ENCODE data around the gene EXOC6.
"Not testable (repeated sequence)": the region's sequence is repeated elsewhere in the genome, so short reads cannot be mapped to it uniquely, and the experiment has no call there.

The EXOC6 gene

DNA sequence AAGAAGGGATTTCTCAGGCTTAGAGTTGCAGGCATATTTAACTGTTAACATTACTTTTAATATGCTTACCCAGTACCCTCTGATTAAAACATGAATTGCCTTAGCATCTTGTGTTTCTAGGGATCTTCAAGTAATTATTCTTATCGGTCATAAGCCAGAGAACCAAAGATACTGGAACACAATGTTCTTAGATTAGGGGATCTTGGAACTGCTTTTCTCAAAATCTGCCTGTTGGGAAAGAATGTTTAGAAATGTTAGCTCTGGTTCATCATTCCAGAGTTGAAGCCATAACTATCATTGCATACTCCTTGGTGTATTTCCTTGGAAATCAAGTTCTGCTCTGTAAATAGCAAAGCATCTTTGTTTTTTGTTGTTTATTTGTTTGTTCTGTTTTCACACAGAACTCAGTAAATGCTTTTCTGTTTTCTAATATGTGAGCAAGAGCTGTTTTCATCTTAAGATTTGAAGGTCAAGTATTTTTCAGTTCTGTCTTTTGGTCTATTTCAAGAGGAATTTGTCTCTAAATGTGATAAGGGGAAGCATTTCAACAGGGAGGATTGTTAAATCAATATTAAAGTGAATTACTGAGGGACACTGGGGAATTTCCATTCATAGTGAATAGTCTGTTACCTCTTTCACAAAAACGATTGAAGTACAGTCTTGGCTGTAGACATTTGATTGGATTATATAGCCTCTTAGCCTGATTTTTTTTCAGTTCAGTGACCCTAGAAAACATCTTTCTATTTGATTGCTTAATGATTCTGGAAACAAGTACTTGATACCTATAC lies 109.1 kb downstream of the EXOC6 start:
- no peak for DNase-seq

DNA sequence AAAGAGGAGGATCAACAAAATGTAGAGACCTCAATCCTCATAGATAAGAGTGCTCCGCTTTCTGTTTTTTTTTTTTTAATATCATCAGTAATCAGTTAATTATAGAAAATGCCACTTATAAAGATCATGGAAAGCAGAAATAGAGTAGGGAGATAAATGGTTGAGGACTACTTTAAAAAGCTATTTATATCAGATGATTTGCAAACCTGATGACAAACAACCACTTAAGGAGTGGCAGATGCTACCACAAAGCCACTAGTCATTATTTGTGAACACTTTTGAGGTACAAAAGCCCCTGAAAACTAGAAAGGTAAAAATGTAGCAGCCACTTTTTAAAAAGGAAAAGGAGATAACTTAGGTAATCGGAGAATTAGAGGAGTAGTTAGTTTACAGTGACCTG lies 113.3 kb downstream of the EXOC6 start:
- no peak for DNase-seq

DNA sequence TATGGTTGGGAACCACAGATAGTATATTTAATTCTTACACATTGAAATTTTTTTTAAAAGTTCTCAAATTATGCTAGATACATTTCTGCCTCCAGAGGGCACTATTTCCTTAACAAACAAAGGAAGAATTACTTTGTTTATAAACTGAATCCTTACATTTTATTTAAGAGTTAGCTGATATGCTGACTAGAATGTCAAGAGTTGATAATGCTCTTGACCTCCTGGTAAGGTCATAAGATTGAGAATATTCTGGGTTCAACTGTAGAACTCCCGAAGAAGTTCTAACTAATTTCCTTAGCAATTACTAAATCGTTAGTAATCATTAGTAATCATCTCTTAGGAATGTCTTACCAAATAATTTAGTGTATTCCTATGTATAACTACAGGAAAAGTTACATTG lies 117.0 kb downstream of the EXOC6 start:
- peak; percentile 0 for DNase-seq

DNA sequence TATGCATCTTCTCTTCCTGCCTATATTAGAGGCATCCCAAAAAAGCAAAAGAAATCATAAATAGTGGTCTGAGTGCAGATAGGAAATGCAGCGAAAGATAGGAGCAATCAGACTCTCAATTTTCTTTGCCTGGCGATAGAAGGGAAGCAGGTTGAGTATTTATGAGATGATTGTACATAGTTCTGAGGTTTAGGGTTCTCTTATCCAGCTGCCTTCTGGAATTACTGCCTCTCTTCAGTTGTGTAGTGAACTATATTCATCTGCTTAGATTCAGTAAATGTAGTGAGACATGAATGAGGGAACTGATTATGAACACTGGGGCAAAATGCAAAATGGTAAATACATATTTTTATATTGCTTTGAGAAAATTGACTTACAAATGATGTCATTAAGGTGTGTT lies 119.3 kb downstream of the EXOC6 start:
- DNase-seq: no peak

DNA sequence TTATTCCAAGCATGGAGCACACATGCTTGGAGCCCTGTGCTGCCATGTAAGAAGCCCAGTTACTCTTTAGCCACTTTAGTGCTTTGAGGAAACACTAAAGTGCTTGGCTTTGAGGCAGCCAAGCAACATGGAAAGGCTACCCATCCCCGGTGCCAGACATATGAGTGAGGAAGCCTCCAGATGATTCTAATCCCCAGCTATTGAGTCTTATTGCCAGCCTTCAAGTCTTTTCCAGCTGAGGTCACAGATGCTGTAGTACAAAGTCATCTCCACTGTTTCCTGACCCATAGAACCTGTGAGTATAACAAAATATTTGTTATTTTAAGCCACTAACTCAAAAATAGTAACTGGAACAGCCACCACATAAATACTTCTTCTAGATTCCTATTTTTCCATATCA lies 120.8 kb downstream of the EXOC6 start:
- no peak for DNase-seq

DNA sequence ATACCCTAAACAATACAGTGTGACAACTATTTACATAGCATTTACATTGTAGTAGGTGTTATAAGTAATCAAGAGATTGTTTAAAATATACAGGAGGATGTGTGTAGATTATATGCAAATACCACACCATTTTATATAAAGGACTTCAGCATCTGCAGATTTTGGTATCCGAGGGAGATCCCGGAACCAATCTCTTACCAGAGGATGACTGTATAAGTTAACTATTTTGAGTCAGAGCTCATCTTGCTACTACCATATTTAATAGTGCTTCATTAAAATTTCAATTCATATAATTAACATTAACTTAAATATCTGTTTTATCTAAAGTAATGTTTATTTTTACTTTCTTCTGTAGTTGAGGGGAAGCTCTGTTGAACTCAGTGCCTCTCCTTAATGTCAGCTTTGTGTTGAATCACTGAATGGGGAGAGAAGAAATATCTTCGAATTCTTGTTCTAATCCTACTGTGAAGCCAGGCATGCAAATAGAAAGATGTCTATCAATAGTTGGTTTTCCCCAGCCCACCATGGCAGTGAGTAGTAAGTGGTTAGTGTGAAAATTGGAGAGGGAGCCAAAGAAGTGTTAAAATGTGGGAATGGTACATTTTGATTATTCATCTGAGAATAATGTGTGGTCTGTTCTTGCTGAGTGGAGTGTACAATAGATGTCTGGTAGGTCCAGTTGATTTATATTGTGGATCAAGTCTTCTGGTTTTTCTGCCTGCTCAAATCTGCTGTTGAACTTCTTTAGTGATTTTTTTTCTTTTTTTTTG lies 122.2 kb downstream of the EXOC6 start:
- DNase-seq: no peak

DNA sequence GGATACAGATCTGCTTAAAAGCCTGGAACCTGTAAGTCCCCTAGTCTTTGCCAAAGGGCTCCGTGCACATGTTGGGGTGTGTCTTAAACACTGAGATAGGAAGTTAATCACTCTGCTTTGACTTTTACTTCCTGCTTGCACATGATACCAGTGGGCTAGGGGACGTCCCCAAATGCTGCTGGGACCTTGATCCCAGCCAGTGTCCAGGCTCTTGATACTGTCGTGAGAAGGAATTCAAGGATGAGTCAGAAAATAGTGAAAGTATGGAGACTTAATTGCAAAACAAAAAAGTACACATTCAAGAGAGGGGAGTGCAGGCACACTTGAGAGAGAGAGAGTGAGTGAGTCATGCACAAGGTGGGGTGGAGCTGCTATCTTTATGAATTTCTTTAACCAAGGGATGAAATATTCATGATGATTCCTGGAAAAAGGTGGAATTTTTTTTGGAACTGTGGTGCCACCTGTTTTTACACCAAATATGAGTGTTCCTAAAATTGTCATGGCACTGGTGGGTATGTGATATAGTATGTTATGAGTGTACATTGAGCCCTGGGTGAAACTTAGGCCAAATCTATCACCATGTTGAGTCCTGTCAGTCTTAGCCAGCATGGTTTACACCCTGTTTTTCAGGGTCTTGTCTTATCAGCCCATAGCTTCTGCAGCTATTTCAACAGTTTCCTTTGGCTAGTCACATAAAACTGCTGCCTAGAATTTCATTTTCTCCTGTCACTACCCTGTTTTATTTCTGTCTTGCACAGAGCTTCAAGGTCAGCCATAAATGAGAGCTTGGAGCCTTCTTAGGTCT lies 123.9 kb downstream of the EXOC6 start:
- no peak for DNase-seq

DNA sequence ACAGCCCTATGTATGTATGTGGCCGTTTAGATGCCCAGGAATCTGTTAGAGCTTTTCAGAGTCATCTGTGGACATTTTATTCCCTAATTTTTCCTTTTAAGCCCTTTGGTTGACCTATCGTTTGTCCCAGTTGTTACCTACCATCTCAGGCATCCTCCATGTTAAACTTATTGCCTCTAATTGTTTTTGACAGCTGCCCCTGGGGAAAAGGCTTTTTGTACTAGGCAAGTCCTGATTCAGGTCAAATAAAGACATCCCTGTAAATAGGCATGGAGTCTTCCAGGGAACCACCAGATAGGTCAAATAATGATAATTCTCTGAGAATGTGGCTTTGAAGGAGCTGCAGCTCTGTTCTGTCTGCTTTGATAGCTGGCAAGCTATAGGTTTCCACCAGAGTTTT lies 124.6 kb downstream of the EXOC6 start:
- DNase-seq: no peak

DNA sequence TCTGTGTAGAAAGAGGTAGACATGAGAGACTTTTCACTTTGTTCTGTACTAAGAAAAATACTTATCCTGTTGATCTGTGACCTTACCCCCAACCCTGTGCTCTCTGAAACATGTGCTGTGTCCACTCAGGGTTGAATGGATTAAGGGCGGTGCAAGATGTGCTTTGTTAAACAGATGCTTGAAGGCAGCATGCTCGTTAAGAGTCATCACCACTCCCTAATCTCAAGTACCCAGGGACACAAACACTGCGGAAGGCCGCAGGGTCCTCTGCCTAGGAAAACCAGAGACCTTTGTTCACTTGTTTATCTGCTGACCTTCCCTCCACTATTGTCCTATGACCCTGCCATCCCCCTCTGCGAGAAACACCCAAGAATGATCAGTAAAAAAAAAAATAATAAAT lies 128.0 kb downstream of the EXOC6 start:
- not testable (repeated sequence) for DNase-seq

DNA sequence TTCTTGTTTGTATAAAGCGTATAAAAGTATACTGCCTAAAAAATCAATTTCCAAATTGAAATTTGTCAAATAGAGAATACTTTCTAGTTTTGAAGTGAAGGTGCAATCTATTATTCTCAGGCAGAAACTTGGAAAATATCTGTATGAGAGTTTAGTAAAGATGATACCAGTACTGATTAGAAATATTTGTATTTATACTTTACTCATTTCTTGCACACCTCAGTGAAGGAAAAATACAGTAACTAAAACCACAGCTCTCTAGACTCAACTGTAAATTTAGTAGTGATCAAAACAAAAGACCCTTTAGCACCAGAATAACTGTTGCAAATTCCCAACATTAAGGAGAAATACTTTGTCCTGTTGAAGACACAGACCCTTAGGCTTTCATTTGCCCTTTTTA lies 140.9 kb downstream of the EXOC6 start:
- no peak for DNase-seq

DNA sequence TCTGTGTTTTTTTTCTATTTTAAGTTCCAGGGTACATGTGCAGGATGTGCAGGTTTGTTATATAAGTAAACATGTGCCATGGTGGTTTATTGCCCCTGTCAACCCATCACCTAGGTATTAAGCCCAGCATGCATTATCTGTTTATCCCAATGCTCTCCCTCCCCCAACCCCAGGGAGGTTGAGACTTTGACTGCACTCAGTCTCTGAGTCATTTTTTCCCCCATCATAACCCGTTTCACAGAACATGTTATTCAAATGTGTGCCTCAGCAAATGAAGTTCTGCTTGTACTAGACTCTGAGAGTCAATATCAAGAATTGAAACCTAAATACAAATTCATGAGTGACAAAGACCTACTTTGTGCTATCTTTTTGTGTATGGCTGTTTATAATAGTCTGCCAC lies 142.3 kb downstream of the EXOC6 start:
- DNase-seq: no peak

DNA sequence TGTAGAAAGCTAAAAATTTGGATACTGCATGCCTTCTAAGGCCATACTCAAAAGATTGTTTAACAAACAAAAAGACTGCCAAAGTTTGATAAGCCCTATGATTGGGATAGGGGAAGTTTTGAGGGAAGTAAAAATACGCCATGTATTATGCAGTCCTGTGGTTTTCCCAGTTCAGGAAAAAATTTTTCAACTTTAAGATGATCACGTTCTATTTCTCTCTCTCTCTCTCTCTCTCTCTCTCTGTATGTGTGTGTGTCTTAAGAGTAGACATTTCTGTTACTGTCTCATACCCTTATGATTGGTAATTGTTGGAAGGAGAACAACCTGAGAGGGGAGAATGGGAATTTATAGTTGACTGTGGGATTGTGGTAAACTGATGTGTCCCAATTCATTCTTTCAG lies 143.2 kb downstream of the EXOC6 start:
- DNase-seq: no peak

DNA sequence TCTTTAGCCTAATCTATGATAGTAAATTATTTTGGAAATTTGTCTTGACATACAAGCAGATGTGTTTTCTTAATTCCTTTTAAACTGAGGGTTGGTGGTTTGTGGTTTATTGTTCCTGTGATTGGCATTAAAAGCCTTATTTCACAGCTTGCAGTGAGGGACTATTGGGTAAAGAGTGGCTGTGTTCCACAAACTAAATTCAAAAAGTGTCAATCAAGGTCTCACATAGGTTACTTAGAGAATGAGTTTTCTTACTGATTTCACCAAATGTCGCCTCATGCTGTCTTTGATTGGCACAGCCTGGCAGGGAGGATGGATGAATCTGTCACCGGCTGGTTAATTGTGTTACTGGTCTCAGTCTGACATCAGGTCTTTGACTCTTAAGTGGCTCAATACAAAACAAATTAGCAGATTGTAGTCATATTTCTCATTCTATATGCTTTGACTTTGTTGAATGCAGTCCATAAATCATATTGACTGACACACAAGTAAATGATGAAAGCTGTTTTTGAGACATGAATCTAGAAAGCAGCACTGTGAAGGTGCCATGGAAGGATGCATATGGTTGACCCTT lies 145.5 kb downstream of the EXOC6 start:
- DNase-seq: no peak

DNA sequence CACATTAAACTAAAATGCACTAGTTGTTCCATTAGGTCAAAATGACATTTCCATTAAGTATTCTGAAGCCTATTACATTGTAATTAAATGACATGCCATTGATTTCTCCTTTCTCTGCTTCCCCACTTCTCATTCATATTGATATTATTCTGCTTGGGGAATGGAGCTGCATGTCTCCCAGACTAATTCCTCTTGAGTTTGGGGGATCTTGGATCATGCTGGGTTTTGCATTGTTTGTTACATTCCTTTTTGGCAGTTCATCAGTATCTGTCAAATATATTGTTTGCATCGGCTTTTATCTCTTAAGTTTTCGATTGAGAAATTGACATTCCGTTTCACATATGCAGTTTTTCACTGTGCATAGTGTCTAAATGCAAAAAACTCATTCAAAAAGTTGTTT lies 147.2 kb downstream of the EXOC6 start:
- DNase-seq: no peak

DNA sequence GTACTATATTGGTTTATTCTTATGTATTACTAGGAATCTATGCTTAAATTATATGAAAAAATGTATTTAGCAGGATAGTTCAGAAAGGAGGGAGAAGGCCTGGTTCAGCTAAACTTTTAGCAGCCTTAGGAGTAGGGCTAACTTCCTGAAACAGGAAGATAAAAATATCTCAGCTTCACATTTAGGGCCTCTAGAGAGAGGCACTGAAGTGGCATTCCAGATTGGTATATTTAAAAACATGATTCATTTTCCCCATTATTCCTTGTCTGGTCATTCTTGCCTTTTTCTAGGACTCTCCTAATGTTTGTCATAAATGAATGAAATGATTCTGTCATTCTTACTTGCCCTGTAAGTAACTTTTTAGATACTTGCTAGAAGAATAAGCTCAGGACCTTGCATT lies 149.3 kb downstream of the EXOC6 start:
- no peak for DNase-seq

DNA sequence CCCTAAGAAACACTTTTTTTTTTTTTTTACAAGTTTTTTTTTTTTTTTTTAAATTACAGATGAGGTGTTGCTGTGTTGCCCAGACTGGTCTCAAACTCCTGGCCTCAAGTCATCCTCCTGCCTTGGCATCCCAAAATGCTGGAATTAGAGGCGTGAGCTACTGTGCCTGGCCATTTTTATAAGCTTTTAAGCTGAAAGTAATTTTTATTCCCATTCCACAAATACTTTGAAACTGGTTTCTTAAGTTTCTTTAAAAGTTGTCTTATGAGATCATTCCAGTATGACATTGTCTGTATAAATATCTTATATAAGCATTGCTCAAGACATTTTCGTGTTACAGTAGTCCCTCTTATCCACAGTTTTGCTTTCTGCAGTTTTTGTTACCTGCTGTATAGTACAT lies 150.9 kb downstream of the EXOC6 start:
- DNase-seq: no peak

DNA sequence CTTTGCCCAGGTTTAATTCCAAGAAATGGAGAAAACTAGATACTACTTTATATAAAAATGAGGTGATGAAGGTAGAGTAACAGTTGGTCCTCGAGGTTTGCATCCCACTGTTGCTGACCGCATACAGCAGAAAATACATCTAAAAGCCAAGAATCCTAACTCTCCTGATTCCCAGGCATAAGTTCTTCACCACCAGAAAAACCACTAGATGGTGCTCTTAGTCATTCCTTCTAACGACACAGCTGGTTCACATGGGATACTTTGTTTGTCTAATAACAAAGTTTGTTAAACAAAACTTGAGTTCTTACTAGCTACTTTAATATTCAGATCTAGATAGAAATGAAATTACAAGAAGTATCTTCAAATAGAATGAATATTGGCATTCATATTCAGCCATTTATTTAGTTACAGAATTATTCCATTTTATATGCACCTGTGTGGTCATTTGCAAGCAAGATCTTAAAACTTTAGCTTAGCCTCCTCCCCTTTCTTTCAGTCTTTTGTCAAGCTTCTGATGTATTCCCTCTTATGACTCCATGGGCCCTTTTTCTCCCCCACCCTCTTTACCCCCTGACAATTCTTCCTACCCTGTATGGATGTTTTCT lies 158.2 kb downstream of the EXOC6 start:
- DNase-seq: peak; percentile 13

DNA sequence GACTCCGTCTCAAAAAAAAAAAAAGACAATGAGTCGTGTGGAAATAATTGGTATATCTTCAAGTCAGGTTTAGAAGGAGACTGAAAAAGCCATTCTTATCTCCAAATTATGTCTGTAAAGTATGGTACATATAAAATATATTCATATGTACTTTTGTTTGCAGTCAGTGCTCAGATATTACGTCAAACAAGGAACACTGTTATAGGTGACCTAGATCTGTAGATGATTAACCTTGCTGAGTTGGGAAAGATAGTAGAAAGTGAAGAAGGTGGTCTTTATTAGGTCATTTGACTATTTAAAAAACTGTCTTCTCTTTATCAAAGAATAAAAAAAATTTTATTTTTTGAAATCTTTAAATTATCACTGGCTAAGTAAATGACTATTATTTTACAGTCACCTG lies 167.4 kb downstream of the EXOC6 start:
- no peak for DNase-seq

DNA sequence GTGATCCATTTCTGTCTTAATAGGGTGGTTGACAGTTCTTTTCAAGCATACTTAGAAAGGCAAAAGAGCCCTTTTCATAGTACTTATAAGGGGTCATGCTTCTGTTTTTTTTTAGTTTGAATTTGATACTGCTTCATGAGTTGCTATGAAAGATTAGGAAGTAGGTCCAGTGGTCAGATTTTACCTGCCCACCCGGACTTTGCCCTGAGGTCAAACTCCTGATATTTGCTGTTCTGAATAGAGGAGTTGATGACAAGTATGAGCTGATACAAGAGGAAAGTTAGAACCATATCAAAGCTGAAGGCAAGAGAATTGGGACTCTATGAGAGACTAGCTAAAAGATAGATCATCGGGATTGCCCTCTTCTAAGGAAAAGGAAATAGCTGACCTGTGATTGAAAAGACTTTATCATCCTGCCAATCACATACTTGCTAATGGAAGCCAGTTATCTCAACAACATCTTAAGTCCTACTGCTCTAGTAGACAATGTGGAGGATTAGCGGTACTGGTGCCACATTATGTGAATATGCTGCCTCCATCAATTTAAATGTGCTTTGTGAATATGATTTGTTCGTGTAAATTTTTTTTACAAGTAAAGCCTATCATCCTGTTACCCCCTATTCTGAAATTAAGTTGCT lies 174.8 kb downstream of the EXOC6 start:
- DNase-seq: no peak

DNA sequence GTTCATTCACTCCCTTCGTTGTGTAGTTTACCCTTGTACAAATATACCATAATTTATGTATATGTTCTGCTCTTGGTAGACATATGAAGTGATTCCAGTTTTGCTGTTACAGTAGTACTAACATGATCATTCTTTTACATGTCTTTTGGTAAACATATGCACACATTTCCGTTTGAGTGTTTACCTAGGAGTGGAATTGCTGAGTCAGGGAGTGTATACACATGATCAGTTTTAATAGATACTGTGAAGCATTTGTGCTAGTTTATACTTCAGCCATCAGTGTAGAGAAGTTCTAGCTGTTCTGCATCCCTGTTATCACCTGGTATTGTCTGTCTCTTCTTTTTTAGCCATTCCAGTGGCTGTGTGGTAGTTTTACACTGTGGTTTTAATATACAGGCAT lies 177.8 kb downstream of the EXOC6 start:
- DNase-seq: no peak

DNA sequence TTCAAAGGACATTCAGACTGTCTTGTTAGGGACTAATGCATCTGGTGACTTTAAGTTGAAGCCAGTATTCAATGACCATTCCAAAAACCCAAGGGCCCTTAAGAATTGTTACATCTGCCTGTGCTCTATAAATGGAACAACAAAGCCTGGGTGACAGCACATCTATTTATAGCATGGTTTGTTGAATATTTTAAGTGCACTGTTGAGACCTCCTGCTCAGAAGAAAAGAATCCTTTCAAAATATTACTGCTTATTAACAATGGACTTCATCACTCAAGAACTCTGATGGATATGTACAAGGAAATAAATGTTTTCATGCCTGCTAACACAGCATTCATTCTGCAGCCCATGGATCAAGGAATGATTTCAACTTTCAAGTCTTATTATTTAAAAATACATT lies 179.2 kb downstream of the EXOC6 start:
- no peak for DNase-seq

DNA sequence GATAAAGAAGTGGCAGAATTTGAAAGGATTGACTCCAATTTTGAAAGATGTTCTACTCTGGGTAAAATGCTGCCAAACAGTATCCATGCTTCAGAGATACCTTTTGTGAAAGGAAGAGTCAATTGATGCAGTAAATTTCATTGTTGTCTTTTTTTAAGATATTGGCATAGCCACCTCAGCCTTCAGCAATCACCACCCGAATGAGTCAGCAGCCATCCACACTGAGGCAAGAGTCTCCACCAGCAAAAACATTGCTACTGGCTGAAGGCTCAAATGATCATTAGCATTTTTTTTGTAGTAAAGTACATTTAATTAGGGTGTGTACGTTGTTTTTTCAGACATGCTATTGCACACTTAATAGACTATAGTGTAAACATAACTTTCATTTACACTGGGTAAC lies 180.6 kb downstream of the EXOC6 start:
- no peak for DNase-seq

DNA sequence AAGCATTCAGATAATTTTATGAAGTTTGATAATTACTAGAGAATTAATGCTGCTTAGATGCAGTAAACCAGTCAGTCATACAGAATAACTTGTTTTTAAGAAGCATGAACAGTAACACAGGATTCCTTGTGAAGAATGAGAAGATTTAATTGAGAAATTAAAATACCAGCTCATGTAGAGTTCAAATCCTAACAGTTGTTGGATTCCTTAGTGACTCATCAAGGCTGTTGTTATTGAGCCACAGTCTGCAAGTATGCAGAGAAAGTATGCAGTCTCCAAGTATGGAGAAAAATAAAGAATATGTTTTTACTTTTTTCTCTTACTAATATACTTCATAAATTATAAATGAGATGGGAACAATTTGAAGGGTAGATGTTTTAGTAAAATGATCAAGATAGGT lies 182.1 kb downstream of the EXOC6 start:
- DNase-seq: no peak
